GM12892 (cell line): ENCODE results near the gene USP2.

Source experiments
- POLR2A ChIP-seq: IDR thresholded peaks from 2 replicates; pipeline ENCODE4 v1.6.1; 2011; ENCODE audit warnings: low read depth, low read length, control low read depth
- POLR2AphosphoS5 ChIP-seq: IDR thresholded peaks from 2 replicates; pipeline ENCODE4 v1.6.1; 2011; ENCODE audit warnings: low read depth, low read length, control low read depth
- TAF1 ChIP-seq: IDR thresholded peaks from 2 replicates; pipeline ENCODE4 v1.6.1; 2011; ENCODE audit warnings: low read depth, mild to moderate bottlenecking, control low read depth, low read length, borderline replicate concordance

DNA sequence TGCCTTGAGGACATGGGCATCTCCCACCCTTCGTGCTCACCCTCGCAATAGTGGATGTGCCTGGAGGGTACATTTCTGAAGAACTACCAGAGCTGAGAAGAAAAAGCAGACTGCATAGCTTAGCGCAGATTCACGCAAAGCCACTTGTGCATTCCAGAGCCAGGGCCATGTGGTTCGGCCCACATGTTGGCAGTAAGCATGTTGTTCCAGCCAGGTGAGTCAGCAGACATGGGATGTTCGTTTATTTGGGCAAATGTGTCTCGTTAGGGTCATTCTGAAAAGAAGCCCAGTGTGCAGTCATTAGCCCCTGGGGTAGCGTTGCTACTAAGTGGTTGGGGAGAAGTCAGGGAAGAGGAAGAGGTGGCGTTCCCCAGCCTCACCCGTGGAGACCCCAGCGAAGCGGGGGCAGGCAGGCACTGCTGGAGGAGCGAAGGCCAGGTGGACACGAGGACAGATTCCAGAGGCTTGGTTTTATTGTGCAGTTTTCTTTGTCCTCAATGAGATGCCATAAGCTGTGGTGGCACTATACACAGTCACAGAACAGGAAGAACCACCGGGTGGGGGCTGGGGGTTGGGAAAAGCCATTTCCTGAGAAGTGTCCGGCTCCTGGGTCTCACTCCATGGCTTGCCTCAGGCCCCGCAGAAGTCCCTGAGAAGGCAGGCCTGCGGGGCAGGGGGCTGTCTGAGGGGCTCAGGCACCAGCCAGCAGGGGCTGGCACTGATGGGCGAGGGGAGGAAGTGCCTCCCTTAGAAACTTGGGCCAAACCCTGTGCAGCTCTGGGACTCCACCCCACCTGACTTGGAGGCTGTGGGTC is 36.4 kb upstream of the USP2 start:
- TF ChIP-seq TAF1: no peak
- TF ChIP-seq POLR2AphosphoS5: no peak
- no peak for TF ChIP-seq POLR2A
